Measurements from ENCODE around the gene TMPRSS3.

The TMPRSS3 gene

GRCh38 chr21:42406866-42407265, 11.0 kb upstream of the TMPRSS3 start:
- DNase-seq: no peak

GRCh38 chr21:42406201-42406621, 10.4 kb upstream of the TMPRSS3 start:
- DNase-seq: no peak

DNA sequence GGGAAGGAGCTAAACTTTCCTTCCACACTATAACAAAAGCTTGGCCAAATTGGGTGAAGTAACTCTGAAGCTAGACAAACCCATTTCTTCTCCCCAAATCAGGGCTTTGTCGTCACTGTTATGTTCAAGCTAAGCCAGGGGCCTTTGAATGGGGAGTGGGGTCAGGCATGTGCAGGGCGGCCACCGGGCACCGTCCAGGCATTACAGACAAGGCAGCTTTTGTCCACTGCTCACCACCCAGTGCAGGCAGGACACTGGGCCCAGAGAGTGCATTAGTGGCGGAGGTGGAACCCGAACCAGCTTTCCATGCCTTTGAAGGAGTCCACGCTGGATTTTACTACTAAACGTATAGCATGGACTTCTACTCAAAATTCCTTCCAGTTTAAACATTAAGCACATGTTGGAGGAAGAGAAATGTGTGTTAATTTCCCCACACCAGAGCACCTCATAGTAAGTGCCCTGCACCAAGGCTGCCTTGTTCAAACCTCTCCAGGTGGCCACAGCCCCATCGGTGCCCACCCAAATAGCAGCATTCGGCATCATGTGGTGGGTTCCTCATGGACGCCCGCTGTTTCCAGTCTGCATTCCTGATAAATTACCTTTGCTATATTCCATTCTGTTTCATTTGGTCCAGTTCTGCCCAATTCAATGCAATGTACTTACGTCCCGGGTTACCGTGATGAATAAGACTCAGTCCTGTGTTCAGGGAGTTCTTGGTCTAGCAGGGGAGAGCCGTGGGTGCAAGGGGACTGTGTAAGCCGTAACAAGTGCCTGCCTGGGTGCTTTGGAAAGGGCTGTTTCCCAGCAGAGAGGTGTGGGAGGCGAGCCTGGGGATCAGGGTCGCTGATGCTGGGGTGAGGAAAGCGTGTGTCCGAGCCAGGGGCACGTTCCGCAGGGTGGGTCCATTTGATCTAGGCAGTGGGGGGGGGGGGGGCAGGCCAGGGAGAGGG, 9.5 kb upstream of the TMPRSS3 start:
- no peak for DNase-seq

DNA sequence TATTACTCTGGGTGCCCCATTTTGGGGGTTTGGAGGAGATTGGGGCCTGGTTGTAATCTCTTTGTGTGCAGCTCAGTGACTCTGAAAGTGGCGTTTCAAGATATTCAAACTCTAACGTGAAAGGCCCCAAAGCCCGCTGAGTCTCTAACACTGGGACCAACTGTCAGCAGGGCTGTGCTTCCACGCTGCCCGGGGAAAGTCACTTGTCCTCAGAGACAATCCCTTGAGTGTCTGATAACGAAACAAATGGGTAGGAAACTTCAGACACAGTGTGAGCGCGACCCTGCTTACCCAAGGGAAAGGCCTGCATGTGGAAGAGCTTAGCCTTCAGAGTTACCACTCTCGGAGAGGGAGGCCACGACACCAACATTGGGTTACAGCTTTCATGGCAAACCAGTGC, 8.7 kb upstream of the TMPRSS3 start:
- DNase-seq: no peak

DNA sequence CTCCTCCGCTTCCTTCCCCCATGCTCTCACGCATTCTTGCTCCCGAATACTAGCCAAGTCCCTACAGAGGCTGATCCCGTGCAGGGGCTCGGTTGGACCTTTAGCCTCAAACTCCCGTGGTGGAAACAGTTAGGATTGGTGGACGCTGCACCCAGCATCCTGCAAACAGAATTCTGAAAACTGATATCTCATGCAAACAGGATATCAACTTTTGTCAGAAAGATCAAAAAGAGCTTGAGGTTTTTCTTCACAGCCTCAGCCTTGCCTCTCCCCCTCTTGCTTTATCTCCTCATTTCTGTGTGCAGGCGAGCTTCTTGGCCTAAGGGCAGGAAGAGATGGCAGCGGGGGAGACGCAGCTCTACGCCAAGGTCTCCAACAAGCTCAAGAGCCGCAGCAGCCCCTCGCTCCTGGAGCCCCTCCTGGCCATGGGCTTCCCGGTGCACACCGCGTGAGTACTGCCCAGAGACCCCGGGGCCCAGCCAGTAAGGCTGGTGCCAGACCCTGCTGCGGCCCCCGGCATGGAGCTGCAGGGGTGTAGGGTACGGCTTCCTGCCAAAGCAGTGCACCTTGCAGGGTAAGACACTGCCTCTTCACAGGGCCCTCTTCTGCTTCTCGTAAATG, 7.9 kb upstream of the TMPRSS3 start, which contains the start of gene UBASH3A:
UBASH3A (plus strand) TSS at position 292 of the 621 bp plus-strand sequence; CDS start at position 336, 44 bp downstream.
- DNase-seq: no peak

DNA sequence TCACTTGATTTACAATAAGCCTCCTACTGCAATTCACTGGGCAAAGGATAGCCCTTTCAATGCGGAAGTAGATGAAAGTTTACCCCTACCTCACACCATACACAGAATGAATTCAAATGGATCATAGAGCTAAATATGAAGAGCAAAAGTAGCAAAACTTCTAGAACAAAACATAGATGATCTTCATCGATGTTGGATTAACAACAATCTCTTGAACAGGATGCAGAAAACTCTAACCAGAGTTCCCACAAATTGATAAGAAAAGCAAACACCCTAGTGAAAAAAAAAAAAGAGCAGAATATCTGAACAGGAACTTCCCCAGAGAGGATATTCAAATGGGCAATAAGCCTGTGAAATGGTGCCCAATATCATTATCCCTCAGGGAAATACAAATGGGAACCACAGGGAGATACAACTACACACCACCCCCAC, 6.0 kb upstream of the TMPRSS3 start:
- DNase-seq: no peak

GRCh38 chr21:42401154-42401553, 5.3 kb upstream of the TMPRSS3 start:
- no peak for DNase-seq

DNA sequence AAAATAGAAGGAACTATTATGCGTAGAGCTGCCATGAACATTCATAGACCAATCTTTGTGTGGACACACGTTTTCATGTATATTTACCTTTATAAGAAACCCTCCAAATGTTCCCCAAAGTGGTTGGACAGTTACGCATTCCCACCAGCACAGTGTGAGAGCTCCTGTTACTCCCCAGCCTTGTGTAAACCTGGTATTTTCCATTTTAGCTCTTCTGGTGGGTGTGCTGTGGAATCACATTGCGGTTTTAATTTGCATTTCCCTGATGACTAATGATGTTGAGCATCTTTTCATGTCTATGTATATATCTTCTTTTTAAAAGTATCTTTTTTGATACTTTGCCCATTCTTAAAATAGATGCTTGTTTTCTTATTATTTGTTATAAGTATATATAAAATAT, 4.7 kb upstream of the TMPRSS3 start:
- DNase-seq: no peak

DNA sequence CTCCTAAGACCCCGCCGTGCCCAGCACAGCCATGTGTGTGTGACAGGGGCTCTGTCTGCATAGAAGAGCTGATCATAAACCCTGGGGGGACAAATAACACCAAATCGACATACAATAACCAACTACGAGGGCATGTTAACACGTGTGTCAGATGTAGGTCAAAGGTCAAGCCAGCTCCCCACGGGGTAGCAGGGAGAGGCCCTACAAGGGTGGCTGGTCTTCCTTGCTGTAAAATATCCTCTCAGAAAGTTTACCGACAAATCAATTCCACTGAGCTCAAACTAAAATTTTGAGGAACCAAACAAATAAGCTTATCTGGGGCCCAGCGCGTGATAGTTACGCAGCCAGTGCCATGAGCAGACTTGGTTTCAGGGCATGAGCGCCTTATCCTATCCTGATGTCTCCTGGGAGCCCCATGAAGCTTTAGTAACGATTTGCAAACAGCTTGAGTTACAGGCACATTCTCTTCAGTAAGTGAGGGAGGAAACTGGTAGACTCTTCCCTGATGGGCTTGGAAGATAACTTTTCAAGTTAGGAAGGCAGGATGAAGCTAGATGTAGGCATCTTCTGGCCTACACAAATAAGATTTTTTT, 2.7 kb upstream of the TMPRSS3 start:
- DNase-seq: no peak

- no peak for DNase-seq
These were observed 2.0 kb upstream of the TMPRSS3 start for GRCh38 chr21:42397746-42398394.

DNA sequence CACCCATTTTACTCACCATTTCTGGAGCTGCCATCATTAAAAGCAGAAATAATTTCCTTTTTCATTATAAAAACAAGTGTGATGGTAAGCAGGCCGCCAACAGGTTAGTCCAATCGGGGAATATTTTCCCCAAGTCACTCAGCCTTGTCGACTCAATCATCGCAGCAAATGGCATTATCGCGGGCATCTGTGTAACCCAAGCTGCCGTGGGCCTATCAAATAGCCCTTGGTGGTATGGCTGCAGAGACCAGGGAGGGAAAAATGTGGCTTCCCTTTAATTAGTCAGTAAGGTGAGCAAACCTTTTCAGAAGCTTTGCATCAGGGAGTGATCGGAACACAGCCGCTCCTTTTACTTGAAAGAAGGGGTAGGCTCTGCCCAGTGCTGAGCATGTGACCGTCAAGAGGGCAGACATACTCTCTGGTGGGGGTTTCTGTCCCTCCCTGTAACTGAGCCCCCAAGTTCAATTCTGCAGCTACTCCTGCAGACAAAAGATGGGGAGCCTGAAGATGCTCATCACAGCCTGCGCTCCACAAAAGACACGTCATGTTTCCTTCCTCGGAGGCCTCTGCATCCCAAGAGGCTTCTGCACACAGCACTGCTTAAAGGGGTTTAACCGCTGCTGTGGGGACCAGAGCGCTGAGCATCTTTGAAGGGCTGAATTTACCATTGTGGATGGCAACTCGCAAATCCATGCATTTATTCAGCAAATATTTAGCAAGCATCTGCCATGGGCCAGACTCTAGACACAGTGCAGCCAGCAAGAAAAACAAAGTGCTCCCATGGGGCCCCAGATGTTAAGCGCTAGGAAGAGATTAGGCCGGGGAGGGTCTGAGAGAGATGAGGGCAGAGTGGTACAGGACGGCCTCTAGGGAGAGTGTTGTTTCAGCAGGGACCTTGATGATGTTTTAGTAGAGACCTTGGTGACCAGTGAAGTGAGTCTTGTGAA, 1.2 kb upstream of the TMPRSS3 start:
- no peak for DNase-seq

GRCh38 chr21:42395302-42395701, 550 bp downstream of the TMPRSS3 start:
- DNase-seq: no peak

GRCh38 chr21:42393443-42393950, 2.4 kb downstream of the TMPRSS3 start:
- no peak for DNase-seq

DNA sequence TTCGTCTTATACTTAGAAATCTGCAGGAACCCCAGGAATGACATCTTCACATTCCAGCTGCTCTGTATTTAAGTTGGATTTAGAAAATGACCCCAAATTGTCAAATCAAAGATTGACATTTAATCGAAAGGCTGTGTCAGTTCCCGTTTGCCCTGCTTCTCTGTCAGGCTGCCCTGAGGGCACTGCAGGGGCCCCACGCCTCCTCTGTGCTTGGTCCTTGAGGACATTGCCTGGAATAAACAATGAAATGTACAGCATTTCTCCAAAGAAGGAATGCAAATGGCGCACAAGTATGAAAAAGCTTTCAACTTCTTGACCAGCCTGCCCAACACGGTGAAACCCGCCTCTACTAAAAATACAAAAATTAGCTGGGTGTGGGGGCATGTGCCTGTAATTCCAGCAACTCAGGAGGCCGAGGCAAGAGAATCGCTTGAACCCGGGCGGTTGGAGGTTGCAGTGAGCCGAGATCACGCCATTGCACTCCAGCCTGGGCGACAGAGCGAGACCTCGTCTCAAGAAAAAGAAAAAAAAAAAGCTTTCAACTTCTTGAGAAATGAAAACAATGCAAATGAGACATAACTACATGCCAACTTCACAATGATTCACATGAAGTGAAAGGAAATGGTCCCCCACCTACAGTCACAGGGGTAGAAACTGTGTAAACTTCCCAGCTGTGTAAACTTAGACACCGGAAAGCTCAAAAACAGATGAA, 3.0 kb downstream of the TMPRSS3 start:
- DNase-seq: no peak

DNA sequence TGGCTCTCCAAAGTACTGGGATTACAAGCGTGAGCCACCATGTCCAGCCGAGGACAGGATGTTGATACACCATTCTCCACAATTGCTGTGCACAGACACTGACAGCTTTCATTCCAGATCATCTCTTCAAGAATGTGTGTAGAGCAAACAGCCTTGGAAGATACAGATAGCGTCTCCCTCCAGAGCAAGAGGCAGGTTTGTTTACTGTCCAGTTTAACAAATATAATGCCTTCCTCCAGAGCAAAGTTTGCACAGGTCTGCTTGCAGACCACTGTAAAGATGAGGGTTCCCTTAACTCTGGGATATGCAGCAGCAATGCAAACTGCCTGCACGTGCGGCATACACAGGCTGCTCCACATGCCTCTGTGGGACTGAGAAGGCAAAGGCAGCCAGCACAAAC, 4.6 kb downstream of the TMPRSS3 start:
- DNase-seq: no peak

DNA sequence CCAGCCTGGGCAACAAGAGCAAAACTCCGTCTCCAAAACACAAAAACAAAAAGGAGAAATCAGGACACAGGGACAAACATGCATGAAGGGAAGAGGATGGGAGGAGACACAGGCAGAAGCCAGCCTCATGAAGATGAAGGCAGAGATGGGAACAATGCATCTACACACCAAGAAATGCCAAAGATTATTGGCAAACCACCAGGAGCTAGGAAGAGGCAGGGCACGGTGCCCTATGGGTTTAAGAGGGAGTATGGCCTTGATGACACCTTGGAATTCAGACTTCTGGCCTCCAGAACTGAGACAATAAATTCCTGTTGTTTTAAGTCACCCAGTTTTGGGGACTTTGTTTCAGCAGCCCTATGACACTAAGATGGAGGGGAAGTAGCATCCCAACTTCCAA, 5.2 kb downstream of the TMPRSS3 start:
- no peak for DNase-seq

DNA sequence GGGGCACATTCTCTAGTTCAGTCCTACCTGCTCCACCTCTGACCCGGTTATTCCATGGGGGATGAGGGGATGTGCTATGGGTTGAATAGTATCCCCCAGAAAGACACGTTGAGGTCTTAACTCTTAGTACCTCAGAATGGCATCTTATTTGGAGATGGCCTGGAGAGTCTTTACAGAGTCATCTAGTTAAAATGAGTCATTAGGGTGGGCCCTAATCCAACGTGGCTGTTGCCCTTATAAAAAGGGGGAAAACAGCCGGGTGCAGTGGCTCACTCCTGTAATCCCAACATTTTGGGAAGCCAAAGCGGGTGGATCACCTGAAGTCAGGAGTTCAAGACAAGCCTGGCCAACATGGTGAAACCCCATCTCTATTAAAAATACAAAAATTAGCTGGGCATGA, 5.7 kb downstream of the TMPRSS3 start:
- no peak for DNase-seq

DNA sequence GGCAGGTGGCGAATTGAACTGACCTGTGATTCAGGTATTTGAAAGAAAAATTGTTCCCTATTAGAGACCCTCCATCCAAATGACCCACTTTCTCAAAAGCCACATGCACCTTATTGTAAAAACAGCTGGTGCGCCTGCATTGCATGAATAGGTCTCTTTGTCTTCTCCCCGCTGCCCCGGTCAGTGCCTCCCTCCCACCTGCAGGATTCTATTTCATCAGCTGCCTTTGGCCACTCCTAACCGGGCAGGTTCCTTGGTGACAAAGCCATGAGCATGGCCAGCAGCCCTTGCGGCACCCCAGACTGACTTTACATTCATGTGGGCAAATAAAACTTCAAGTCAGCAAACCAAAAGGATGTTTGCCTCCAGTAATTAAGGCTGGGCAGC, 6.4 kb downstream of the TMPRSS3 start:
- no peak for DNase-seq

DNA sequence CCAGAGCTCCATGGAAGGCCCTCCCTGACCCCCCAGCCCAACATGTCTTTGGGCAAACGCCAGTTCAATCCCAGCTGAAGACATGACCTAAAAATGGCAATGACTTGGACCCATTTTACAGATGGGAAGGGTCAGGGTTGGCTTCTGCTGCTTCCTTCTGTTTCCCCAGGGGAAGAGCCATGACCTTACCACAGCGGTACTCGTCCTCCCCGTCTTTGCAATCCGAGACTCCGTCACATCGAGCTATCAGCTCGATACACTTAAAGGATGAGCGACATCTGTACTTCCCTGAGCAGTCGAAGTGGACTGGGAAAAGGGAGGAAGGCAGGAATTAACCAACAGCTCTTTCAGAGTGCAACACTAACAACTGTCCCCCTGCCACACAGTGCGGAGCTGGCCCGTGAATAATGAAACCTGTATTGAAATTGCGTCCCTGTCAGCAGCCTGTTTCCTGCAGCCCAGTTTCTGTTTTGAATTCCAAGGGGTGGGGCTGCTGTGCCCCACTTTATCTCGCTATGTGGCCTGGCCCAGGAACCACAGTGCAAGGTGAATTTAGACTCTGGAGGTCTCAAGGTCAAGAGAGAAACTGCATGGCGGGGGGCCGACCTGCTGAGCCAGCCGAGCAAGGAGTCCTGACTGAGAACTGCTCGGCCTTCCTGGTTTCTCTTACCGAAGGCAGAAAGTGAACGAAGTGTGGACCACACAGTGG, 7.0 kb downstream of the TMPRSS3 start:
- no peak for DNase-seq

DNA sequence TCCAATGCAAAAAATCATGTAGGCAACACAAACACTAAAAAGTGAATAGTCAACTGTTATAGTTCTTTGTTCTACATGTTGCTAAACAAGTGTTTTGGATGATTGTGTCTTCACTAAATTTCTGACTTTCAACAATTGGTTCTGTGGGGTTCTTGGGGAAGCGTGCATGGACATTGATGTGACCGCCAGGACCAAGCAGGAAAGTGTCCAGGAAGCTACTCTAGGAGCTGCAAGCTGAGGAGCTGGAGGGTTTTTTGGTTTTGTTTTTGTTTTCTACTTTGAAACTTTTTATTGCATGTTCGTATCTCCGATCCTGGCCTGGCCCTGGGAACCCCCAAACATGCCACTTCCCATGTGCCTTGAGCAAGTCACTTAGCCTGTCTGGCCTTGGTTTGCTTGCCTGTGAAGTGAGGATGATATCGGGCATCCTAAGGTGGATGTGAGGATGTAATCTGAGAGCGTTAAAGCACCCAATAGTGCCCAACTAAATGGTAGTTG, 8.0 kb downstream of the TMPRSS3 start:
- no peak for DNase-seq

Measured in midbrain (tissue), 1 donor.